GM18526 (cell line): ENCODE results near the gene NAV2.

Source experiments
- POLR2A ChIP-seq: IDR thresholded peaks from 3 replicates; pipeline ENCODE4 v1.6.1; 2011; ENCODE audit not compliant: insufficient read length; ENCODE audit errors: extremely low read depth

NAV2 gene

GRCh38 chr11:20056950-20057943 lies 344.6 kb downstream of the NAV2 start:
- no peak for TF ChIP-seq POLR2A

GRCh38 chr11:20058749-20059458 lies 346.3 kb downstream of the NAV2 start:
- TF ChIP-seq POLR2A = no peak

GRCh38 chr11:20059587-20060021 lies 347.0 kb downstream of the NAV2 start:
- TF ChIP-seq POLR2A = no peak

GRCh38 chr11:20060181-20060580 lies 347.5 kb downstream of the NAV2 start:
- no peak for TF ChIP-seq POLR2A

GRCh38 chr11:20060647-20061205 lies 348.1 kb downstream of the NAV2 start:
- no peak for TF ChIP-seq POLR2A

- no peak for TF ChIP-seq POLR2A
Observed at GRCh38 chr11:20061776-20062175, 349.1 kb downstream of the NAV2 start.

- TF ChIP-seq POLR2A = no peak
Observed at GRCh38 chr11:20064961-20065405, 352.3 kb downstream of the NAV2 start.

GRCh38 chr11:20065406-20065805 lies 352.8 kb downstream of the NAV2 start:
- no peak for TF ChIP-seq POLR2A

- TF ChIP-seq POLR2A = no peak
Observed at GRCh38 chr11:20066013-20066782, 353.6 kb downstream of the NAV2 start.

- TF ChIP-seq POLR2A = no peak
Observed at GRCh38 chr11:20066783-20067156, 354.1 kb downstream of the NAV2 start.

GRCh38 chr11:20067665-20068064 lies 355.0 kb downstream of the NAV2 start:
- TF ChIP-seq POLR2A = no peak

- no peak for TF ChIP-seq POLR2A
Observed at GRCh38 chr11:20068691-20069090, 356.1 kb downstream of the NAV2 start.

GRCh38 chr11:20070459-20070858 lies 357.8 kb downstream of the NAV2 start:
- TF ChIP-seq POLR2A = no peak

GRCh38 chr11:20075627-20076026 lies 363.0 kb downstream of the NAV2 start:
- no peak for TF ChIP-seq POLR2A

- TF ChIP-seq POLR2A = no peak
Observed at GRCh38 chr11:20078846-20079245, 366.2 kb downstream of the NAV2 start.

- no peak for TF ChIP-seq POLR2A
Observed at GRCh38 chr11:20080032-20080685, 367.5 kb downstream of the NAV2 start.
